Right lobe of liver (tissue), 6 donors: ENCODE data around the gene ADAM30. TPM values are rescaled to one million over a fixed set of nuclear protein-coding genes. Genes with fewer than 3 reads are reported as not detected.

ENCODE experiments used
- ATAC-seq, 4 donors: fragments of 200-7000 bp; cut with Tn5 transposase; one replicate each; pipeline ENCODE4 v1.9.1; 2020; ENCODE audit warnings: mild to moderate bottlenecking in 4 of 4, moderate library complexity in 4 of 4
- DNase-seq, 3 donors: peaks; one replicate each; pipeline ENCODE4 v3.0.0-alpha.2; 2020
- H3K27ac ChIP-seq, 3 donors: fragments of 200-600 bp; one replicate each; pipeline ENCODE4 v1.8.0; 2022
- H3K27me3 ChIP-seq, 2 donors: fragments of 200-600 bp; one replicate each; pipeline ENCODE4 v1.8.0; 2022
- H3K36me3 ChIP-seq, 4 donors: fragments of 200-600 bp; sonication (generic) in 1 of 4; one replicate each; pipeline versions ENCODE4 v1.5.1 to v1.8.0; 2017 to 2022; ENCODE audit warnings: control low read depth in 1 of 4
- H3K4me1 ChIP-seq, 4 donors: fragments of 200-600 bp; sonication (generic) in 1 of 4; one replicate each; pipeline versions ENCODE4 v1.5.1 to v1.8.0; 2017 to 2022; ENCODE audit warnings: control low read depth in 1 of 4
- H3K4me3 ChIP-seq, 3 donors: fragments of 200-600 bp; one replicate each; pipeline ENCODE4 v1.8.0; 2022
- H3K9me3 ChIP-seq, 4 donors: fragments of 200-600 bp; sonication (generic) in 1 of 4; one replicate each; pipeline versions ENCODE4 v1.5.1 to v1.8.0; 2017 to 2022; ENCODE audit warnings: control low read depth in 1 of 4
- CTCF ChIP-seq, 4 donors: fragments of 200-600 bp in 3 of 4; fragments of 450-650 bp in 1 of 4; IDR thresholded peaks; one replicate each; pipeline versions ENCODE4 v1.5.1 to v1.8.0; 2016 to 2022; ENCODE audit warnings: antibody characterized with exemption in 4 of 4, mild to moderate bottlenecking in 2 of 4
- POLR2A ChIP-seq: fragments of 450-650 bp; IDR thresholded peaks from one replicate; pipeline ENCODE4 v1.6.1; 2017; ENCODE audit warnings: antibody characterized with exemption, mild to moderate bottlenecking
- WGBS: methylation state at CpG from one replicate; pipeline ENCODE4 v1.1.6; 2018; ENCODE audit warnings: low coverage, low lambda C conversion rate; ENCODE audit not compliant: insufficient coverage; ENCODE audit errors: missing lambda C conversion rate; 5-methylcytosine and 5-hydroxymethylcytosine counted together
- intact Hi-C, 2 donors: fragments of 100-400 bp; cut with DNase I; formaldehyde crosslinking; loops; one replicate each; pipeline versions ENCODE4 v1.11.2 to v1.14.1; 2022
- total RNA-seq, 6 experiments: library from RNA; depleted of rRNA in 2 of 6; stranded (reverse); fragments of >200 nt in 2 of 6; fragmentation: NEBNext Ultra II Directional in 3 of 6; extraction: Animal tissue kit (Norgen Biotek cat#: 25700) in 3 of 6; gene quantifications; one replicate each; pipeline versions ENCODE4 v1.1.0 to v1.2.4, GENCODE V29; 2016 to 2023
- donor health status: DM: no; HTN: yes; CAD: no.
- donor health status: DM: no; HTN: no; CAD: no.
- donor health status: DM: no; HTN: no; CAD: no.
- donor health status: DM: no; HTN: yes; CAD: no.
- donor health status: DM: no; HTN: yes; CAD: no.

Gene ADAM30
- total RNA-seq, 6 experiments from 2014 or later = not detected

GRCh38 chr1:119891386-119891785 lies 4.9 kb downstream of the ADAM30 start:
- no peak for TF ChIP-seq CTCF (IDR thresholded peaks at IDR 0.05)
- TF ChIP-seq POLR2A = no peak
- Histone ChIP-seq H3K36me3 (no peaks in the 10 kb centered on the region), H3K27ac (no peak overlapping the region), H3K4me3 (no peak overlapping the region), H3K4me1 (peaks cover 0 to 10% (median 4%) of the 10 kb centered on the region in 4 donors), H3K27me3 (no peaks in the 10 kb centered on the region), H3K9me3 (no peaks in the 10 kb centered on the region)
- WGBS = 79% methylated on average over 1 of the region's 1 CpG
- DNase-seq (no peak), ATAC-seq (no peak)
- intact Hi-C loops = no loop called here

DNA sequence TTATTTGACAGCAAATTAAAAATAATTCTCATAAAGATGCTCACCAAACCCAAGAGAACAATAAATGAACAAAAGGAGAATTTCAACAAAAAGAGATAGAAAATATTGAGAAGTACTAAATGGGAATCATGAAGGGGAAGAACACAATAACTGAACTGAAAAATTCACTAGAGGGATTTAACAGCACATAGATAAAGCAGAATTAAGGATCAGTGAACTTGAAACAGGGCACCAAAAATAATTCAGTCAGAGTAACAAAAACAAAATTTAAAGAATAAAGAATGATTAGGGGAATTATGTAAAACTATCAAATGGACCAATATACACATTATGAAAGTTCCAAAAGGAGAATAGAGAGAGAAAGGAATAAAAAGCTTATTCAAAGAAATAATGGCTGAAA lies 7.8 kb downstream of the ADAM30 start:
- ATAC-seq (no peak), DNase-seq (no peak)
- Histone ChIP-seq H3K9me3 (no peaks in the 10 kb centered on the region), H3K36me3 (no peaks in the 10 kb centered on the region), H3K4me3 (no peak overlapping the region), H3K27ac (no peak overlapping the region), H3K27me3 (no peaks in the 10 kb centered on the region), H3K4me1 (peaks cover 0 to 8% (median 4%) of the 10 kb centered on the region in 4 donors)
- intact Hi-C loops = no loop called here
- no peak for TF ChIP-seq CTCF (IDR thresholded peaks at IDR 0.05)
- TF ChIP-seq POLR2A = no peak

DNA sequence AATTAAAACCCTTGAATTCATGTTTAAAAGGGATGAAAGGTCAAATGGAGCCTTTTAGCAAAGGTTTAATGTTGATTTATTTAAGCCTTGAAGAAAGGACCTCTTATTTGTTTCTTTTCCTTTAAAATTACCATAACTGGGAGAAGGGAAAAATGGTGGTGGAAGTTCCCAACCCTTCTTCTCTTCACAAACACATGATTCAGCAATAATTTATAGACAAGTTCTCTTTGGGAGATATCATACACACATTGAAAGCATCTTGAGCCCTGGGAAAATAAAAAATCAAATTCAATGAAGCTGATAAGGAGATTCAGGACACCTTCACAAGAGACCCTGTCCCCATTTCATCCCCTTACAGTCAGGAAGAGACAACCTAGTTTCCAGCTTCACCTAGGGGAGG lies 8.9 kb downstream of the ADAM30 start:
- no peaks in the 10 kb centered on the region for H3K27me3 ChIP-seq
- no peaks in the 10 kb centered on the region for H3K4me1 ChIP-seq
- no peak overlapping the region for H3K4me3 ChIP-seq
- H3K9me3 ChIP-seq = no peaks in the 10 kb centered on the region
- ATAC-seq = no peak
- TF ChIP-seq CTCF (IDR thresholded peaks at IDR 0.05) = no peak
- no peak for TF ChIP-seq POLR2A
- intact Hi-C loops = no loop called here
- no peak overlapping the region for H3K27ac ChIP-seq
- DNase-seq = no peak
- H3K36me3 ChIP-seq = no peaks in the 10 kb centered on the region

- intact Hi-C loops = no loop called here
- H3K4me1 ChIP-seq = no peaks in the 10 kb centered on the region
- no peak overlapping the region for H3K4me3 ChIP-seq
- H3K27me3 ChIP-seq = no peaks in the 10 kb centered on the region
- WGBS = 42% methylated on average over 10 of the region's 11 CpGs
- TF ChIP-seq CTCF (IDR thresholded peaks at IDR 0.05) (peak; percentile 71 to 90 (median 88)), POLR2A (no peak)
- H3K36me3 ChIP-seq = no peaks in the 10 kb centered on the region
- peak; percentile 60 to 72 (median 70) for DNase-seq
- peak; percentile 95 to 97 (median 96) for ATAC-seq
- no peak overlapping the region for H3K27ac ChIP-seq
- no peaks in the 10 kb centered on the region for H3K9me3 ChIP-seq
Measured at GRCh38 chr1:119885903-119886783, 10.2 kb downstream of the ADAM30 start.
